Breast epithelium (tissue), 4 donors: ENCODE measurements around the gene SYT3. TPM values are rescaled to one million over a fixed set of nuclear protein-coding genes. Genes with fewer than 3 reads are reported as not detected.
"Not testable (repeated sequence)": the region's sequence is repeated elsewhere in the genome, so short reads cannot be mapped to it uniquely, and the experiment has no call there.

Source experiments
- DNase-seq, 2 donors: peaks; one replicate each; pipeline ENCODE4 v3.0.0-alpha.2; 2019; ENCODE audit warnings: low spot score in 2 of 2
- H3K27ac ChIP-seq, 2 donors: fragments of 200-600 bp; sonication (generic) in 1 of 2; one replicate each; pipeline ENCODE4 v1.5.1; 2016 to 2019; ENCODE audit warnings: mild to moderate bottlenecking in 1 of 2
- H3K27me3 ChIP-seq, 2 donors: fragments of 200-600 bp; sonication (generic) in 1 of 2; one replicate each; pipeline versions ENCODE4 v1.5.1 to v1.6.0; 2017 to 2019; ENCODE audit warnings: control low read depth in 1 of 2, mild to moderate bottlenecking in 1 of 2
- H3K36me3 ChIP-seq: fragments of 200-600 bp; one replicate; pipeline ENCODE4 v1.5.1; 2019
- H3K4me1 ChIP-seq, 2 donors: fragments of 200-600 bp; sonication (generic); one replicate each; pipeline ENCODE4 v1.5.1; 2016 to 2019; ENCODE audit warnings: control low read depth in 1 of 2
- H3K4me3 ChIP-seq, 3 donors: fragments of 200-600 bp; sonication (generic); 1 replicate in 2 of 3; 2 replicates in 1 of 3; pipeline ENCODE4 v1.5.1; 2016 to 2019; ENCODE audit warnings: mild to moderate bottlenecking in 3 of 3, moderate library complexity in 2 of 3
- H3K9me3 ChIP-seq, 2 donors: fragments of 200-600 bp; sonication (generic) in 1 of 2; one replicate each; pipeline ENCODE4 v1.5.1; 2016 to 2019; ENCODE audit warnings: control low read depth in 1 of 2
- CTCF ChIP-seq, 3 donors: fragments of 450-650 bp; IDR thresholded peaks; one replicate each; pipeline ENCODE4 v1.5.1; 2016 to 2017; ENCODE audit warnings: antibody characterized with exemption in 3 of 3, mild to moderate bottlenecking in 3 of 3, moderate library complexity in 3 of 3
- POLR2A ChIP-seq: fragments of 450-650 bp; IDR thresholded peaks from one replicate; pipeline ENCODE4 v1.6.1; 2016; ENCODE audit warnings: antibody characterized with exemption, mild to moderate bottlenecking, moderate library complexity
- POLR2AphosphoS5 ChIP-seq, 3 donors: sonication (generic); formaldehyde crosslinking; IDR thresholded peaks; one replicate each; pipeline ENCODE4 v1.6.1; 2017; ENCODE audit warnings: antibody characterized with exemption in 3 of 3
- intact Hi-C: fragments of 100-400 bp; cut with DNase I; formaldehyde crosslinking; loops from one replicate; pipeline ENCODE4 v1.15.1; 2023; ENCODE audit warnings: low total_unique reads
- total RNA-seq, 3 donors: library from RNA; depleted of rRNA; stranded (reverse); fragments of >200 nt; gene quantifications; one replicate each; pipeline ENCODE4 v1.1.0, GENCODE V29; 2016

SYT3 gene
- total RNA-seq, 3 donors from 2014 or later: 0.33 to 1.3 TPM; not detected in 1

- Histone ChIP-seq H3K27me3 (peaks cover 0 to 8% of the 10 kb centered on the region in 2 donors), H3K27ac (no peak overlapping the region), H3K4me3 (no peak overlapping the region), H3K36me3 (no peaks in the 10 kb centered on the region), H3K4me1 (no peaks in the 10 kb centered on the region), H3K9me3 (peaks cover 4 to 7% of the 10 kb centered on the region in 2 donors)
- DNase-seq: no peak
- intact Hi-C loops: no loop called here
- TF ChIP-seq POLR2A (no peak), CTCF (IDR thresholded peaks at IDR 0.05) (no peak), POLR2AphosphoS5 (IDR thresholded peaks at IDR 0.05) (no peak)
Measured at GRCh38 chr19:50628551-50628950, 11.1 kb downstream of the SYT3 start.

- intact Hi-C loops: no loop called here
- H3K27me3 ChIP-seq: peaks cover 0 to 8% of the 10 kb centered on the region in 2 donors
- H3K4me3 ChIP-seq: no peak overlapping the region
- no peaks in the 10 kb centered on the region for H3K36me3 ChIP-seq
- H3K27ac ChIP-seq: no peak overlapping the region
- no peak for DNase-seq
- peaks cover 3 to 4% of the 10 kb centered on the region in 2 donors for H3K9me3 ChIP-seq
- H3K4me1 ChIP-seq: no peaks in the 10 kb centered on the region
- TF ChIP-seq POLR2A: no peak
- no peak for TF ChIP-seq POLR2AphosphoS5 (IDR thresholded peaks at IDR 0.05)
- TF ChIP-seq CTCF (IDR thresholded peaks at IDR 0.05): no peak
Measured at GRCh38 chr19:50628146-50628545, 11.5 kb downstream of the SYT3 start.

GRCh38 chr19:50626795-50627194 is 12.9 kb downstream of the SYT3 start:
- intact Hi-C loops: no loop called here
- Histone ChIP-seq H3K27ac (no peak overlapping the region), H3K36me3 (no peaks in the 10 kb centered on the region), H3K4me1 (no peaks in the 10 kb centered on the region), H3K27me3 (peaks cover 0 to 5% of the 10 kb centered on the region in 2 donors), H3K4me3 (no peak overlapping the region), H3K9me3 (no peaks in the 10 kb centered on the region)
- no peak for DNase-seq
- TF ChIP-seq CTCF (IDR thresholded peaks at IDR 0.05) (no peak), POLR2AphosphoS5 (IDR thresholded peaks at IDR 0.05) (no peak), POLR2A (no peak)

GRCh38 chr19:50626011-50626410 is 13.7 kb downstream of the SYT3 start:
- H3K27me3 ChIP-seq: peaks cover 0 to 5% of the 10 kb centered on the region in 2 donors
- intact Hi-C loops: no loop called here
- no peaks in the 10 kb centered on the region for H3K4me1 ChIP-seq
- no peaks in the 10 kb centered on the region for H3K9me3 ChIP-seq
- H3K36me3 ChIP-seq: no peaks in the 10 kb centered on the region
- no peak overlapping the region for H3K27ac ChIP-seq
- DNase-seq: no peak
- no peak overlapping the region for H3K4me3 ChIP-seq
- no peak for TF ChIP-seq POLR2A
- no peak for TF ChIP-seq POLR2AphosphoS5 (IDR thresholded peaks at IDR 0.05)
- no peak for TF ChIP-seq CTCF (IDR thresholded peaks at IDR 0.05)

GRCh38 chr19:50624949-50625600 is 14.6 kb downstream of the SYT3 start:
- no peaks in the 10 kb centered on the region for H3K9me3 ChIP-seq
- no peaks in the 10 kb centered on the region for H3K4me1 ChIP-seq
- DNase-seq: no peak
- no peak overlapping the region for H3K4me3 ChIP-seq
- no peaks in the 10 kb centered on the region for H3K36me3 ChIP-seq
- intact Hi-C loops: no loop called here
- peaks cover 0 to 5% of the 10 kb centered on the region in 2 donors for H3K27me3 ChIP-seq
- TF ChIP-seq POLR2A (no peak), CTCF (IDR thresholded peaks at IDR 0.05) (no peak), POLR2AphosphoS5 (IDR thresholded peaks at IDR 0.05) (no peak)
- no peak overlapping the region for H3K27ac ChIP-seq

GRCh38 chr19:50620394-50620906 is 19.2 kb downstream of the SYT3 start:
- H3K4me1 ChIP-seq, H3K9me3 ChIP-seq, H3K27me3 ChIP-seq, H3K4me3 ChIP-seq, intact Hi-C loops, H3K36me3 ChIP-seq, DNase-seq, H3K27ac ChIP-seq: not testable (repeated sequence)

- intact Hi-C loops, H3K27me3 ChIP-seq, H3K27ac ChIP-seq, H3K36me3 ChIP-seq, H3K4me1 ChIP-seq, DNase-seq, H3K9me3 ChIP-seq, H3K4me3 ChIP-seq: not testable (repeated sequence)
Measured at GRCh38 chr19:50619184-50619583, 20.5 kb downstream of the SYT3 start.

- H3K36me3 ChIP-seq, DNase-seq: not testable (repeated sequence)
Measured at GRCh38 chr19:50618379-50618778, 21.3 kb downstream of the SYT3 start.

More at GRCh38 chr19:50618379-50618778, 21.3 kb downstream of the SYT3 start:
- H3K27me3 ChIP-seq, H3K27ac ChIP-seq, H3K9me3 ChIP-seq, intact Hi-C loops, H3K4me1 ChIP-seq, H3K4me3 ChIP-seq: not testable (repeated sequence)
